SK-N-MC (cell line): ENCODE results near the gene ZC3H4.
"Not testable (repeated sequence)": the region's sequence is repeated elsewhere in the genome, so short reads cannot be mapped to it uniquely, and the experiment has no call there.

Experiments
- DNase-seq: peaks from one replicate; pipeline ENCODE4 v3.0.0-alpha.2; 2011; ENCODE audit warnings: low read depth, low spot score
- H3K27ac ChIP-seq: fragments of 200-600 bp; sonication (generic); 2 replicates; pipeline ENCODE4 v1.5.1; 2016; ENCODE audit warnings: mixed run types
- H3K36me3 ChIP-seq: fragments of 200-600 bp; sonication (generic); 2 replicates; pipeline ENCODE4 v1.6.1; 2017; ENCODE audit warnings: antibody characterized with exemption, low read length, mixed read lengths; ENCODE audit not compliant: insufficient read depth
- H3K4me3 ChIP-seq: fragments of 200-600 bp; sonication (generic); 2 replicates; pipeline ENCODE4 v1.5.1; 2016
- H3K9ac ChIP-seq: fragments of 200-600 bp; sonication (generic); 2 replicates; pipeline ENCODE4 v1.8.0; 2017; ENCODE audit warnings: mixed run types, mixed read lengths; ENCODE audit not compliant: insufficient read length
- H3K9me3 ChIP-seq: fragments of 200-600 bp; sonication (generic); 2 replicates; pipeline ENCODE4 v1.6.1; 2017; ENCODE audit warnings: low read depth, mild to moderate bottlenecking, antibody characterized with exemption, low read length, moderate library complexity, mixed read lengths
- EZH2 ChIP-seq: fragments of 200-600 bp; sonication (generic); IDR thresholded peaks from one replicate; pipeline ENCODE4 v1.6.1; 2017; ENCODE audit warnings: antibody characterized with exemption
- FOXP2 ChIP-seq: optimal IDR thresholded peaks from 2 replicates; pipeline ENCODE3; 2011; ENCODE audit warnings: mild to moderate bottlenecking, moderate library complexity; ENCODE audit not compliant: insufficient read depth; ENCODE audit errors: extremely low read length, control extremely low read depth
- POLR2AphosphoS5 ChIP-seq: IDR thresholded peaks from 2 replicates; pipeline ENCODE4 v1.6.1; 2012; ENCODE audit warnings: mild to moderate bottlenecking, low read depth, low read length, borderline replicate concordance

Gene ZC3H4

GRCh38 chr19:47063874-47064273 is 49.7 kb downstream of the ZC3H4 start:
- no peaks in the 10 kb centered on the region for H3K9me3 ChIP-seq
- no peak overlapping the region for H3K9ac ChIP-seq
- TF ChIP-seq POLR2AphosphoS5 (no peak), EZH2 (no peak), FOXP2 (no peak)
- peaks cover 18% of the 10 kb centered on the region; the same call in 1 of the 2 replicates for H3K36me3 ChIP-seq
- no peak for DNase-seq
- no peak overlapping the region for H3K4me3 ChIP-seq
- H3K27ac ChIP-seq, result no peak overlapping the region

- no peak for DNase-seq
- TF ChIP-seq FOXP2 (no peak), EZH2 (no peak), POLR2AphosphoS5 (no peak)
- no peaks in the 10 kb centered on the region for H3K36me3 ChIP-seq
- H3K27ac ChIP-seq, result no peak overlapping the region
- H3K4me3 ChIP-seq, result no peak overlapping the region
- no peaks in the 10 kb centered on the region for H3K9me3 ChIP-seq
- no peak overlapping the region for H3K9ac ChIP-seq
Observed at GRCh38 chr19:47058621-47059022, 55.0 kb downstream of the ZC3H4 start.

GRCh38 chr19:47057328-47057727 is 56.2 kb downstream of the ZC3H4 start:
- no peak for DNase-seq
- no peaks in the 10 kb centered on the region for H3K36me3 ChIP-seq
- no peaks in the 10 kb centered on the region for H3K9me3 ChIP-seq

GRCh38 chr19:47056411-47056810 is 57.2 kb downstream of the ZC3H4 start:
- Histone ChIP-seq H3K27ac (no peak overlapping the region), H3K4me3 (no peak overlapping the region), H3K9me3 (no peaks in the 10 kb centered on the region), H3K9ac (no peak overlapping the region), H3K36me3 (no peaks in the 10 kb centered on the region)
- no peak for DNase-seq
- TF ChIP-seq EZH2 (no peak), FOXP2 (no peak), POLR2AphosphoS5 (no peak)

More at GRCh38 chr19:47057328-47057727, 56.2 kb downstream of the ZC3H4 start:
- Histone ChIP-seq H3K4me3 (no peak overlapping the region), H3K9ac (no peak overlapping the region), H3K27ac (no peak overlapping the region)
- TF ChIP-seq FOXP2 (no peak), POLR2AphosphoS5 (no peak), EZH2 (no peak)

- H3K27ac ChIP-seq, H3K9me3 ChIP-seq, H3K4me3 ChIP-seq, H3K36me3 ChIP-seq, H3K9ac ChIP-seq, DNase-seq: not testable (repeated sequence)
Observed at GRCh38 chr19:47050562-47050961, 63.0 kb downstream of the ZC3H4 start.

GRCh38 chr19:47049307-47049700 is 64.3 kb downstream of the ZC3H4 start:
- DNase-seq, result no peak
- no peak for TF ChIP-seq FOXP2
- no peak for TF ChIP-seq EZH2
- no peak for TF ChIP-seq POLR2AphosphoS5
- H3K27ac ChIP-seq, result no peak overlapping the region
- H3K9me3 ChIP-seq, result no peaks in the 10 kb centered on the region
- no peak overlapping the region for H3K9ac ChIP-seq
- no peaks in the 10 kb centered on the region for H3K36me3 ChIP-seq
- peak overlapping the region; percentile 56 for H3K4me3 ChIP-seq

GRCh38 chr19:47047763-47048405 is 65.7 kb downstream of the ZC3H4 start:
- Histone ChIP-seq H3K9ac (peak overlapping the region; percentile 70), H3K36me3 (no peaks in the 10 kb centered on the region), H3K9me3 (no peaks in the 10 kb centered on the region), H3K27ac (no peak overlapping the region), H3K4me3 (peak overlapping the region; percentile 96)
- no peak for DNase-seq
- TF ChIP-seq FOXP2 (no peak), POLR2AphosphoS5 (peak; percentile 62)

- Histone ChIP-seq H3K27ac (no peak overlapping the region), H3K36me3 (no peaks in the 10 kb centered on the region), H3K9me3 (no peaks in the 10 kb centered on the region), H3K4me3 (peak overlapping the region; percentile 96), H3K9ac (no peak overlapping the region)
- no peak for DNase-seq
- TF ChIP-seq EZH2 (no peak), FOXP2 (no peak), POLR2AphosphoS5 (no peak)
Observed at GRCh38 chr19:47047272-47047762, 66.3 kb downstream of the ZC3H4 start.
